Gastrocnemius medialis (tissue), 4 donors: ENCODE measurements around the gene LPCAT3.

Source experiments
- CTCF ChIP-seq, 5 experiments: fragments of 450-650 bp in 3 of 5; fragments of 200-600 bp in 2 of 5; sonication (generic) in 2 of 5; IDR thresholded peaks in 4 of 5; conservative IDR thresholded peaks in 1 of 5; 1 replicate in 4 of 5; 2 replicates in 1 of 5; pipeline ENCODE4 v1.5.1; 2016 to 2019; ENCODE audit warnings: antibody characterized with exemption in 5 of 5, mild to moderate bottlenecking in 3 of 5, moderate library complexity in 3 of 5
- POLR2A ChIP-seq, 2 donors: fragments of 450-650 bp; IDR thresholded peaks; one replicate each; pipeline ENCODE4 v1.6.1; 2017; ENCODE audit warnings: antibody characterized with exemption in 2 of 2, mild to moderate bottlenecking in 2 of 2, moderate library complexity in 2 of 2

GRCh38 chr12:7005311-7005710 lies 13.0 kb downstream of the LPCAT3 start:
- no peak for TF ChIP-seq CTCF (IDR thresholded peaks at IDR 0.05 in 4 of 5, conservative IDR thresholded peaks at IDR 0.05 in 1 of 5)
- TF ChIP-seq POLR2A (IDR thresholded peaks at IDR 0.05), result no peak
